ENCODE results near the gene HS6ST2. TPM values are rescaled to one million over a fixed set of nuclear protein-coding genes. Genes with fewer than 3 reads are reported as not detected.

The HS6ST2 gene
- polyA plus RNA-seq (2013, experiment 1 of 2) = 33.6 TPM
- 34.6 TPM for polyA plus RNA-seq (2013, experiment 2 of 2)

DNA sequence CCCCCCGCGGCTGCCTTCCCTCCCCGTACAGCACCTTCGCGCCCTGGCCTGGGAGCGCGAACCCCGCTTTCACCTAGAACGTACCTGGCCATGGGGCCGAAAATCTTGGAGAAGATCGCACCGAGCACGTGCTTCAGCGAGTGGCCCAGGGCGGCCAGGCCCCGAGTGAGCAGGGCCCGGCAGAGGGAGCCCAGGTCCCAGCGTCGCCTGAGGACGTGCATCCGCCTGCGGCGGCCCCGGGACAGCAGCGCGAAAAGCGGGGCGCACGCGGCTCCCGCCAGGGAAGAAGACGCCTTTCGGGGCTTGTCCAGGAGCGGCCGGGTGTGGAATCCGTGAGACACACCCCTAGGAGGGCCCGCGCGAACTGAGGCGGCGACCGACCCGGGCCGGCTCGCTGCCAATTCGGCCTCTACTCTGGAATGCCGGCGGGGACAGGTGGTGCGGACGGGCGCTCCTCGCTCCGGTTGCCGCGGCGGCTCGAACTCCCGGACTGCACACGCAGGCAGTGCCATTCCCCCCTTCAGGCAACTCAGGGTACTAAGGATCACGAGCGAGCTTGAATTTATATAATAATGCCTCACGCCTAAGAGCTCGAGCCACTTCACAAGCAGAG, at the start of gene HS6ST2:
Gene HS6ST2, minus strand, starts transcription at position 539 of the 613 bp plus-strand sequence.
- Histone ChIP-seq H3K27ac (replicated peaks; ENCODE audit: low read length) (peak within 1 kb of the TSS; percentile 67), H3K14ac (ENCODE audit: low read length) (no peak within 1 kb of the TSS), H3K9ac (ENCODE audit: low read depth, low read length, poor library complexity) (peak within 1 kb of the TSS; percentile 92), H3K4me3 (ENCODE audit: low read length in 2 of 2) (peak within 1 kb of the TSS; percentile 55 to 82), H3K23ac (ENCODE audit: low read depth, low read length, poor library complexity) (no peak within 1 kb of the TSS), H3K4me2 (ENCODE audit: insufficient read depth, low read length, poor library complexity, severe bottlenecking) (peak within 1 kb of the TSS; percentile 69), H3K18ac (ENCODE audit: low read length) (peak within 1 kb of the TSS; percentile 95), H2AK5ac (ENCODE audit: low read depth, low read length) (peak within 1 kb of the TSS; percentile 37), H2BK5ac (ENCODE audit: low read length) (peak within 1 kb of the TSS; percentile 75), H3K27me3 (ENCODE audit: control insufficient read depth in 3 of 3, insufficient read depth in 3 of 3, low read depth in 1 of 3, low read length in 3 of 3) (peaks cover 0 to 3% (median 0%) of the 10 kb centered on the region in 3 experiments), H2BK120ac (ENCODE audit: low read depth, low read length) (peak within 1 kb of the TSS; percentile 81), H3K4ac (ENCODE audit: low read length) (peak within 1 kb of the TSS; percentile 84), H3K4me1 (ENCODE audit: control insufficient read depth in 2 of 2, insufficient read depth in 1 of 2, low read depth in 1 of 2, low read length in 2 of 2) (peaks cover 8 to 23% of the 10 kb centered on the region in 2 donors), H2AFZ (ENCODE audit: low read length) (peak within 1 kb of the TSS; percentile 91), H2BK12ac (ENCODE audit: low read length) (peak within 1 kb of the TSS; percentile 41), H4K8ac (ENCODE audit: low read depth, low read length) (peak within 1 kb of the TSS; percentile 17), H3K9me3 (replicated peaks in 1 of 2; ENCODE audit: control insufficient read depth in 2 of 2, insufficient read depth in 1 of 2, low read depth in 1 of 2, low read length in 2 of 2) (no peaks in the 10 kb centered on the region), H3K36me3 (replicated peaks in 1 of 2; ENCODE audit: control insufficient read depth in 2 of 2, insufficient read depth in 2 of 2, low read length in 2 of 2) (no peaks in the 10 kb centered on the region), H4K91ac (ENCODE audit: low read depth, low read length, poor library complexity) (no peak within 1 kb of the TSS), H2BK15ac (ENCODE audit: low read length) (peak within 1 kb of the TSS; percentile 37), H3K79me1 (ENCODE audit: low read depth, low read length) (peaks cover 5% of the 10 kb centered on the region)
- no CpG with 5 or more reads among the region's 63 CpGs for WGBS, 2 donors (ENCODE audit: extremely low coverage in 2 of 2, insufficient read length in 2 of 2, insufficient replicate concordance in 1 of 2)
- DNase-seq (ENCODE audit: low spot score) = peak; percentile 27

DNA sequence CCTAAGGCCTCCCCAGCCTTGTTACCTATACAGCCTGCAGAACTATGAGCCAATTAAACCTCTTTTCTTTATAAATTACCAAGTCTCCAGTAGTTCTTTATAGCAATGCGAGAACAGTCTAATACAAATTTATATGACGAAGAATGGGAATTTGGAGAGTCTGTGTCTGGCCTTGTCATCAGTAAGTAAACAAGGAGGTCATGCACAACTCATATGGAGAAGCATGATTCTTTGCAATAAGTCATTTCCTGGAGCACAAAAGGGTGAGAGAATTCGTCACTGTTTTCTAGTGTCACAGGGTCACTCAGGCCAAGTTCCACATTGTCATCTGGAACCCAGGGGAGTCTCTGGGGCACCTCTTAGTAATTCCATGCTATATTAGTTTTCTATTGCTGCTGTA, 49.0 kb upstream of the HS6ST2 start:
- WGBS, 2 donors (ENCODE audit: extremely low coverage in 2 of 2, insufficient read length in 2 of 2, insufficient replicate concordance in 1 of 2) = no CpG with 5 or more reads among the region's 3 CpGs

DNA sequence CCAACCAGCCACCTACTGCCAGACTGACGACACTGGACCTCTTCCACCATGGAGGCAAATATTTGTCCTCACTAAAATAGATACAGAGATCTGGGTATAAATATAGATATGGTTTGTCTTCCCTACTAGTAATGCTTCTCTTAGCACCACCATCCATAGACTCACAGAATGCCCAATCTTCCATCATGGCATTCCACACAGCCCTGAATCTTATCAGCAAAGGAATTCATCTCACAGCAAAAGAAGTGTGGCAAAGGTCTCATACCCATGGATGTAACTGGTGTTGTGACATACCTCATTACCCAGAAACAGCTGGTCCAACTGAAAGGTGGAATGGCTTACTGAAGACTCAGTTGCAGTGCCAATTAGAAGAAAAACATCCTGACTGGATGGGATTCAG, 47.2 kb upstream of the HS6ST2 start:
- H3K9me3 ChIP-seq (replicated peaks in 1 of 2; ENCODE audit: control insufficient read depth in 2 of 2, insufficient read depth in 1 of 2, low read depth in 1 of 2, low read length in 2 of 2) = peaks cover 2 to 4% of the 10 kb centered on the region in 2 donors
- no peak for DNase-seq (ENCODE audit: low spot score)
- WGBS, 2 donors (ENCODE audit: extremely low coverage in 2 of 2, insufficient read length in 2 of 2, insufficient replicate concordance in 1 of 2) = no CpG with 5 or more reads among the region's 1 CpG
- no peak overlapping the region for H3K18ac ChIP-seq (ENCODE audit: low read length)
- H3K79me1 ChIP-seq (ENCODE audit: low read depth, low read length) = no peaks in the 10 kb centered on the region
- no peak overlapping the region for H4K8ac ChIP-seq (ENCODE audit: low read depth, low read length)
- H3K9ac ChIP-seq (ENCODE audit: low read depth, low read length, poor library complexity) = no peak overlapping the region
- H3K4ac ChIP-seq (ENCODE audit: low read length) = no peak overlapping the region
- no peak overlapping the region for H2AK5ac ChIP-seq (ENCODE audit: low read depth, low read length)
- H3K14ac ChIP-seq (ENCODE audit: low read length) = no peak overlapping the region
- H2BK12ac ChIP-seq (ENCODE audit: low read length) = no peak overlapping the region
- no peak overlapping the region for H2BK120ac ChIP-seq (ENCODE audit: low read depth, low read length)
- no peak overlapping the region for H4K91ac ChIP-seq (ENCODE audit: low read depth, low read length, poor library complexity)
- no peaks in the 10 kb centered on the region for H3K4me1 ChIP-seq (ENCODE audit: control insufficient read depth in 2 of 2, insufficient read depth in 1 of 2, low read depth in 1 of 2, low read length in 2 of 2)
- no peak overlapping the region for H2BK5ac ChIP-seq (ENCODE audit: low read length)
- H3K4me3 ChIP-seq (ENCODE audit: low read length in 2 of 2) = no peak overlapping the region
- H3K27me3 ChIP-seq (ENCODE audit: control insufficient read depth in 3 of 3, insufficient read depth in 3 of 3, low read depth in 1 of 3, low read length in 3 of 3) = peaks cover 0 to 3% (median 0%) of the 10 kb centered on the region in 3 experiments
- no peak overlapping the region for H3K4me2 ChIP-seq (ENCODE audit: insufficient read depth, low read length, poor library complexity, severe bottlenecking)
- no peak overlapping the region for H2AFZ ChIP-seq (ENCODE audit: low read length)
- no peak overlapping the region for H2BK15ac ChIP-seq (ENCODE audit: low read length)
- H3K27ac ChIP-seq (replicated peaks; ENCODE audit: low read length) = no peak overlapping the region
- H3K36me3 ChIP-seq (replicated peaks in 1 of 2; ENCODE audit: control insufficient read depth in 2 of 2, insufficient read depth in 2 of 2, low read length in 2 of 2) = no peaks in the 10 kb centered on the region
- H3K23ac ChIP-seq (ENCODE audit: low read depth, low read length, poor library complexity) = no peak overlapping the region

More for the DNA sequence above, 49.0 kb upstream of the HS6ST2 start:
- H3K4me1 ChIP-seq (ENCODE audit: control insufficient read depth in 2 of 2, insufficient read depth in 1 of 2, low read depth in 1 of 2, low read length in 2 of 2) = no peaks in the 10 kb centered on the region
- no peak overlapping the region for H3K9ac ChIP-seq (ENCODE audit: low read depth, low read length, poor library complexity)
- H3K4me3 ChIP-seq (ENCODE audit: low read length in 2 of 2) = no peak overlapping the region
- no peak overlapping the region for H3K18ac ChIP-seq (ENCODE audit: low read length)
- peaks cover 2 to 4% of the 10 kb centered on the region in 2 donors for H3K9me3 ChIP-seq (replicated peaks in 1 of 2; ENCODE audit: control insufficient read depth in 2 of 2, insufficient read depth in 1 of 2, low read depth in 1 of 2, low read length in 2 of 2)
- H2BK15ac ChIP-seq (ENCODE audit: low read length) = no peak overlapping the region
- H3K27me3 ChIP-seq (ENCODE audit: control insufficient read depth in 3 of 3, insufficient read depth in 3 of 3, low read depth in 1 of 3, low read length in 3 of 3) = peaks cover 0 to 3% (median 0%) of the 10 kb centered on the region in 3 experiments
- H3K36me3 ChIP-seq (replicated peaks in 1 of 2; ENCODE audit: control insufficient read depth in 2 of 2, insufficient read depth in 2 of 2, low read length in 2 of 2) = no peaks in the 10 kb centered on the region
- no peaks in the 10 kb centered on the region for H3K79me1 ChIP-seq (ENCODE audit: low read depth, low read length)
- H2AK5ac ChIP-seq (ENCODE audit: low read depth, low read length) = no peak overlapping the region
- H3K23ac ChIP-seq (ENCODE audit: low read depth, low read length, poor library complexity) = no peak overlapping the region
- H2AFZ ChIP-seq (ENCODE audit: low read length) = no peak overlapping the region
- H4K8ac ChIP-seq (ENCODE audit: low read depth, low read length) = no peak overlapping the region
- no peak overlapping the region for H2BK120ac ChIP-seq (ENCODE audit: low read depth, low read length)
- no peak overlapping the region for H2BK5ac ChIP-seq (ENCODE audit: low read length)
- no peak overlapping the region for H3K4me2 ChIP-seq (ENCODE audit: insufficient read depth, low read length, poor library complexity, severe bottlenecking)
- no peak for DNase-seq (ENCODE audit: low spot score)
- no peak overlapping the region for H4K91ac ChIP-seq (ENCODE audit: low read depth, low read length, poor library complexity)
- H3K27ac ChIP-seq (replicated peaks; ENCODE audit: low read length) = no peak overlapping the region
- H3K14ac ChIP-seq (ENCODE audit: low read length) = no peak overlapping the region
- H2BK12ac ChIP-seq (ENCODE audit: low read length) = no peak overlapping the region
- H3K4ac ChIP-seq (ENCODE audit: low read length) = no peak overlapping the region

DNA sequence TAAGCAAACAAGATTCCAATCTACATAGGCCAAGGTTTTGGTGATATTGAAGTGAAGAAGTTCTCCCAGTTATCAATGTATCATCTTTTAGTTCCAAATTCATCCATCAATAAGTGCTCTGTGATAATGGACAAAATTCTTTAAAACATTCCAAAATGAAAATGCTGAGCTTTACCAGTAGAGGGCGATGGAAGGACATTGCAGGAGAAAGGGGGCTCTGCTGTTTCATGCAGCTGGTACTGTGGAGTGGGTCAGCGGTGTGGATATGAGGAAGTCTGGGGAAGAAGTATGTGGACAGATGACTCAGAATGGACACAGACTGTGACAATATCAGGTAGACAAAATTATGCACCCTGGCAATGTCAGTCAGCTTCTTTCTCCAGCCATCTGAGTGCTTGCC, 46.6 kb upstream of the HS6ST2 start:
- no peak overlapping the region for H2BK15ac ChIP-seq (ENCODE audit: low read length)
- H3K9ac ChIP-seq (ENCODE audit: low read depth, low read length, poor library complexity) = no peak overlapping the region
- H3K18ac ChIP-seq (ENCODE audit: low read length) = no peak overlapping the region
- H3K4me2 ChIP-seq (ENCODE audit: insufficient read depth, low read length, poor library complexity, severe bottlenecking) = no peak overlapping the region
- H3K14ac ChIP-seq (ENCODE audit: low read length) = no peak overlapping the region
- H2BK12ac ChIP-seq (ENCODE audit: low read length) = no peak overlapping the region
- WGBS, 2 donors (ENCODE audit: extremely low coverage in 2 of 2, insufficient read length in 2 of 2, insufficient replicate concordance in 1 of 2) = no CpG with 5 or more reads among the region's 2 CpGs
- no peak overlapping the region for H3K4me3 ChIP-seq (ENCODE audit: low read length in 2 of 2)
- peak; percentile 9 for DNase-seq (ENCODE audit: low spot score)
- peaks cover 2 to 4% of the 10 kb centered on the region in 2 donors for H3K9me3 ChIP-seq (replicated peaks in 1 of 2; ENCODE audit: control insufficient read depth in 2 of 2, insufficient read depth in 1 of 2, low read depth in 1 of 2, low read length in 2 of 2)
- peaks cover 0 to 5% (median 0%) of the 10 kb centered on the region in 3 experiments for H3K27me3 ChIP-seq (ENCODE audit: control insufficient read depth in 3 of 3, insufficient read depth in 3 of 3, low read depth in 1 of 3, low read length in 3 of 3)
- H4K91ac ChIP-seq (ENCODE audit: low read depth, low read length, poor library complexity) = no peak overlapping the region
- H2AK5ac ChIP-seq (ENCODE audit: low read depth, low read length) = no peak overlapping the region
- no peaks in the 10 kb centered on the region for H3K79me1 ChIP-seq (ENCODE audit: low read depth, low read length)
- no peak overlapping the region for H3K23ac ChIP-seq (ENCODE audit: low read depth, low read length, poor library complexity)
- no peak overlapping the region for H3K4ac ChIP-seq (ENCODE audit: low read length)
- no peak overlapping the region for H2BK120ac ChIP-seq (ENCODE audit: low read depth, low read length)
- no peak overlapping the region for H3K27ac ChIP-seq (replicated peaks; ENCODE audit: low read length)
- H3K4me1 ChIP-seq (ENCODE audit: control insufficient read depth in 2 of 2, insufficient read depth in 1 of 2, low read depth in 1 of 2, low read length in 2 of 2) = no peaks in the 10 kb centered on the region
- H4K8ac ChIP-seq (ENCODE audit: low read depth, low read length) = no peak overlapping the region
- no peak overlapping the region for H2BK5ac ChIP-seq (ENCODE audit: low read length)
- no peak overlapping the region for H2AFZ ChIP-seq (ENCODE audit: low read length)
- H3K36me3 ChIP-seq (replicated peaks in 1 of 2; ENCODE audit: control insufficient read depth in 2 of 2, insufficient read depth in 2 of 2, low read length in 2 of 2) = no peaks in the 10 kb centered on the region

Measured in neuronal stem cell (in vitro differentiated cells).